Endothelial cell of umbilical vein (primary cell): ENCODE measurements around the gene R3HDML. TPM values are rescaled to one million over a fixed set of nuclear protein-coding genes. Genes with fewer than 3 reads are reported as not detected.

Experiments
- BruUV-seq: library from RNA; stranded (reverse); fragments of 400-500 nt; replicated peaks from 2 replicates; lab custom pipeline; 2021; lab: Mats Ljungman, UMichigan
- CTCF ChIA-PET: fragments of 300-600, 350-600 bp; sonication (Branson Sonifier 250); formaldehyde crosslinking; loops from one replicate; lab custom pipeline; 2021; ENCODE audit warnings: antibody characterized with exemption, inconsistent platforms; lab: Charles Lee
- POLR2A ChIA-PET: fragments of 300-600, 350-600 bp; sonication (Branson Sonifier 250); formaldehyde crosslinking; loops from one replicate; lab custom pipeline; 2021; ENCODE audit warnings: antibody characterized with exemption, inconsistent platforms; lab: Charles Lee
- DNase-seq: peaks from one replicate; pipeline ENCODE4 v3.0.0-alpha.2; 2011; ENCODE audit warnings: low read depth, low spot score
- FAIRE-seq: peaks from 2 replicates; lab custom pipeline; 2011; peaks lifted over from hg19 to GRCh38; lab: Jason Lieb, UNC
- H2AFZ ChIP-seq: 2 replicates; pipeline ENCODE4 v1.6.0; 2012; ENCODE audit warnings: low read depth, low read length, control low read depth, inconsistent platforms
- H3K27ac ChIP-seq: 2 replicates; pipeline ENCODE4 v1.5.1; 2011; ENCODE audit warnings: low read depth, mild to moderate bottlenecking, control low read depth, low read length, moderate library complexity; ENCODE audit not compliant: insufficient read depth
- H3K27me3 ChIP-seq, 2 experiments: 2 replicates each; pipeline versions ENCODE4 v1.6.0 to v1.6.1; 2011; ENCODE audit warnings: low read length in 2 of 2, mixed read lengths in 1 of 2; ENCODE audit not compliant: control insufficient read depth in 2 of 2, insufficient read depth in 2 of 2
- H3K36me3 ChIP-seq, 2 experiments: 2 replicates in 1 of 2; 3 replicates in 1 of 2; pipeline ENCODE4 v1.5.1; 2011; ENCODE audit warnings: low read length in 2 of 2, mild to moderate bottlenecking in 1 of 2, moderate library complexity in 1 of 2; ENCODE audit not compliant: control insufficient read depth in 2 of 2, insufficient read depth in 2 of 2; ENCODE audit errors: extremely low read depth in 1 of 2
- H3K4me1 ChIP-seq: 3 replicates; pipeline ENCODE4 v1.5.1; 2011; ENCODE audit warnings: mild to moderate bottlenecking, low read length; ENCODE audit not compliant: control insufficient read depth, insufficient read depth; ENCODE audit errors: extremely low read depth
- H3K4me2 ChIP-seq: 2 replicates; pipeline ENCODE4 v1.6.1; 2011; ENCODE audit warnings: low read length, control low read depth, mixed read lengths; ENCODE audit not compliant: insufficient read depth
- H3K4me3 ChIP-seq, 3 experiments: fragments of 200-600 bp in 1 of 3; sonication (generic), shearing (Covaris generic) in 1 of 3; replicated peaks in 1 of 3; 2 replicates each; pipeline ENCODE4 v1.5.1; 2011 to 2016; ENCODE audit warnings: control low read depth in 3 of 3, low read length in 3 of 3, mild to moderate bottlenecking in 2 of 3, inconsistent platforms in 1 of 3, low read depth in 1 of 3, moderate library complexity in 1 of 3; ENCODE audit not compliant: insufficient read depth in 1 of 3
- H3K79me2 ChIP-seq: 2 replicates; pipeline ENCODE4 v1.6.0; 2012; ENCODE audit warnings: low read length, inconsistent platforms; ENCODE audit not compliant: control insufficient read depth, insufficient read depth
- H3K9ac ChIP-seq: replicated peaks from 2 replicates; pipeline ENCODE3; 2011; ENCODE audit warnings: low read length, control low read depth; ENCODE audit not compliant: insufficient read depth; ENCODE audit errors: extremely low read depth
- H3K9me1 ChIP-seq: replicated peaks from 3 replicates; pipeline ENCODE4 v1.6.0; 2011; ENCODE audit warnings: mild to moderate bottlenecking, low read length; ENCODE audit not compliant: control insufficient read depth, insufficient read depth; ENCODE audit errors: extremely low read depth
- H3K9me3 ChIP-seq: replicated peaks from 2 replicates; pipeline ENCODE4 v1.5.1; 2012; ENCODE audit warnings: low read length, inconsistent platforms; ENCODE audit not compliant: control insufficient read depth, insufficient read depth
- H4K20me1 ChIP-seq: replicated peaks from 2 replicates; pipeline ENCODE3; 2011; ENCODE audit warnings: mild to moderate bottlenecking, low read length; ENCODE audit not compliant: control insufficient read depth, insufficient read depth; ENCODE audit errors: extremely low read depth
- CTCF ChIP-seq, 2 donors: IDR thresholded peaks; 1 replicate in 1 of 2; 2 replicates in 1 of 2; pipeline ENCODE4 v1.5.1; 2011; ENCODE audit warnings: low read length in 2 of 2, mild to moderate bottlenecking in 2 of 2, moderate library complexity in 2 of 2, control low read depth in 1 of 2, inconsistent platforms in 1 of 2, low read depth in 1 of 2; ENCODE audit not compliant: insufficient read depth in 1 of 2; ENCODE audit errors: extremely low read depth in 1 of 2
- EZH2 ChIP-seq: IDR thresholded peaks from 2 replicates; pipeline ENCODE4 v1.6.1; 2012; ENCODE audit warnings: borderline replicate concordance, low read depth, mild to moderate bottlenecking, moderate library complexity, low read length, inconsistent platforms; ENCODE audit not compliant: severe bottlenecking
- FOS ChIP-seq: IDR thresholded peaks from 2 replicates; pipeline ENCODE4 v1.6.1; 2011; ENCODE audit warnings: mild to moderate bottlenecking, low read length, moderate library complexity, borderline replicate concordance; ENCODE audit not compliant: insufficient read depth
- GATA2 ChIP-seq: IDR thresholded peaks from 2 replicates; pipeline ENCODE4 v1.7.0; 2011; ENCODE audit warnings: low read depth, mild to moderate bottlenecking, moderate library complexity, mixed read lengths, low read length; ENCODE audit not compliant: insufficient read length, insufficient read depth
- JUN ChIP-seq: IDR thresholded peaks from 2 replicates; pipeline ENCODE4 v1.6.1; 2011; ENCODE audit warnings: borderline replicate concordance, low read depth; ENCODE audit not compliant: insufficient read length, insufficient read depth
- MAX ChIP-seq: IDR thresholded peaks from 2 replicates; pipeline ENCODE4 v1.6.1; 2011; ENCODE audit not compliant: insufficient read depth, insufficient read length
- MYC ChIP-seq: IDR thresholded peaks from one replicate; pipeline ENCODE4 v1.6.1; 2011; ENCODE audit warnings: mild to moderate bottlenecking, low read depth, low read length
- POLR2A ChIP-seq: IDR thresholded peaks from 2 replicates; pipeline ENCODE4 v1.6.1; 2012; ENCODE audit warnings: low read depth, mild to moderate bottlenecking, control low read depth, low read length
- POLR2AphosphoS5 ChIP-seq: IDR thresholded peaks from 2 replicates; pipeline ENCODE4 v1.6.1; 2012; ENCODE audit warnings: low read depth, mild to moderate bottlenecking, control low read depth, low read length, moderate library complexity; ENCODE audit not compliant: insufficient read depth
- dilution Hi-C: fragments of 300-500 bp; cut with MboI; formaldehyde crosslinking; loops from one replicate; pipeline ENCODE4 v1.15.0; 2019; ENCODE audit warnings: low sequenced_read_pairs; ENCODE audit not compliant: extremely low pct_ligation_motif_present
- intact Hi-C: fragments of 100-400 bp; cut with micrococcal nuclease; formaldehyde crosslinking; loops from one replicate; pipeline ENCODE4 v1.10.0; 2022
- polyA plus RNA-seq, 4 experiments: library from polyadenylated mRNA; depleted of rRNA in 3 of 4; stranded (reverse) in 3 of 4; unstranded in 1 of 4; fragments of >200 nt; gene quantifications; 2 replicates each; pipeline versions ENCODE4 v1.2.1 to v1.2.3, GENCODE V29; 2011 to 2012; ENCODE audit warnings: missing spikeins in 1 of 4
- total RNA-seq: library from RNA; stranded (reverse); gene quantifications from 2 replicates; pipeline ENCODE4 v1.2.3, GENCODE V29; 2021

The R3HDML gene
- total and polyA plus RNA-seq, 2 donors (not counting 3 experiments of a cell fraction or from before 2014, with no cell fraction given): not detected

GRCh38 chr20:44310664-44311639, 25.9 kb upstream of the R3HDML start, which contains the start of gene FITM2:
TSS of gene FITM2 (minus strand) at chr20:44311202. CDS start at chr20:44311148, 54 bp downstream.
- BruUV-seq: no TSS peak
- H3K79me2 ChIP-seq: peaks cover 2% of the 10 kb centered on the region
- peaks cover 8% of the 10 kb centered on the region for H3K4me1 ChIP-seq
- H3K36me3 ChIP-seq: no peaks in the 10 kb centered on the region
- ChIA-PET POLR2A (interaction anchor here (0.5 kb wide), 1 partner anchor 99 kb away, joined by 3 read pairs; no protein-coding TSS in a partner anchor), CTCF (interaction anchor here (0.6 to 7.3 kb wide), 35 partner anchors 9 to 412 kb away, joined by 3 to 199 read pairs (median 4); partner anchors contain the start of gene OSER1)
- TF ChIP-seq POLR2AphosphoS5: peak; percentile 77
- no peak for TF ChIP-seq GATA2
- TF ChIP-seq JUN: no peak
- no peak for TF ChIP-seq EZH2
- TF ChIP-seq MYC: peak; percentile 48
- peak; percentile 75 for TF ChIP-seq MAX
- TF ChIP-seq CTCF (IDR thresholded peaks at IDR 0.05; ENCODE audit: extremely low read depth in 1 of 2, insufficient read depth in 1 of 2, low read depth in 1 of 2, low read length in 2 of 2): peak; percentile 99
- peak; percentile 72 for TF ChIP-seq POLR2A
- no peak for TF ChIP-seq FOS
- intact Hi-C loops (loop anchor here (1.0 kb wide), 2 partner anchors 96 to 195 kb away; no protein-coding TSS in a partner anchor), dilution Hi-C loops (no loop called here)
- FAIRE-seq (peak; percentile 99), DNase-seq (peak; percentile 96)
- peak within 1 kb of the TSS; percentile 37 for H3K9ac ChIP-seq
- no peaks in the 10 kb centered on the region for H4K20me1 ChIP-seq
- H3K9me3 ChIP-seq: no peaks in the 10 kb centered on the region
- H3K9me1 ChIP-seq: no peaks in the 10 kb centered on the region
- no peaks in the 10 kb centered on the region for H3K27me3 ChIP-seq
- peak within 1 kb of the TSS; percentile 87 for H2AFZ ChIP-seq
- H3K27ac ChIP-seq: no peak within 1 kb of the TSS
- peak within 1 kb of the TSS; percentile 62 for H3K4me2 ChIP-seq
- H3K4me3 ChIP-seq: peak within 1 kb of the TSS; percentile 37 to 71 (median 65)
